Effector memory CD8-positive, alpha-beta T cell (primary cell): ENCODE measurements around the gene MRPL38.
"Not testable (repeated sequence)": the region's sequence is repeated elsewhere in the genome, so short reads cannot be mapped to it uniquely, and the experiment has no call there.

Experiments used
- ATAC-seq: fragments of 150-1000 bp; cut with Tn5 transposase; replicated peaks from 2 replicates; pipeline ENCODE4 v1.10.0; 2021; ENCODE audit warnings: mild to moderate bottlenecking, moderate library complexity
- DNase-seq, 3 experiments: peaks; one replicate each; pipeline ENCODE4 v3.0.0; 2021
- H3K27ac Mint-ChIP-seq, 2 donors: one replicate each; pipeline ENCODE4 v1.8.0; 2022; ENCODE audit warnings: mild to moderate bottlenecking in 2 of 2, mixed read lengths in 2 of 2, moderate library complexity in 2 of 2
- H3K27me3 Mint-ChIP-seq, 2 donors: one replicate each; pipeline ENCODE4 v1.8.0; 2022; ENCODE audit warnings: mixed read lengths in 2 of 2
- H3K36me3 Mint-ChIP-seq: one replicate; pipeline ENCODE4 v1.8.0; 2022; ENCODE audit warnings: mild to moderate bottlenecking, moderate library complexity, mixed read lengths; ENCODE audit not compliant: insufficient read depth
- H3K4me1 Mint-ChIP-seq, 2 donors: one replicate each; pipeline ENCODE4 v1.8.0; 2022; ENCODE audit warnings: low read depth in 2 of 2, mixed read lengths in 2 of 2
- H3K4me3 Mint-ChIP-seq, 2 donors: one replicate each; pipeline ENCODE4 v1.8.0; 2022; ENCODE audit warnings: mild to moderate bottlenecking in 2 of 2, mixed read lengths in 2 of 2, moderate library complexity in 2 of 2
- H3K9me3 Mint-ChIP-seq, 2 donors: one replicate each; pipeline ENCODE4 v1.8.0; 2022; ENCODE audit warnings: mixed read lengths in 2 of 2

MRPL38 gene

GRCh38 chr17:75885860-75886259, 18.8 kb downstream of the MRPL38 start:
- not testable (repeated sequence) for H3K27me3 Mint-ChIP-seq, H3K4me3 Mint-ChIP-seq, H3K4me1 Mint-ChIP-seq, ATAC-seq, H3K9me3 Mint-ChIP-seq, H3K27ac Mint-ChIP-seq, DNase-seq
- peaks cover 20% of the 10 kb centered on the region for H3K36me3 Mint-ChIP-seq

DNA sequence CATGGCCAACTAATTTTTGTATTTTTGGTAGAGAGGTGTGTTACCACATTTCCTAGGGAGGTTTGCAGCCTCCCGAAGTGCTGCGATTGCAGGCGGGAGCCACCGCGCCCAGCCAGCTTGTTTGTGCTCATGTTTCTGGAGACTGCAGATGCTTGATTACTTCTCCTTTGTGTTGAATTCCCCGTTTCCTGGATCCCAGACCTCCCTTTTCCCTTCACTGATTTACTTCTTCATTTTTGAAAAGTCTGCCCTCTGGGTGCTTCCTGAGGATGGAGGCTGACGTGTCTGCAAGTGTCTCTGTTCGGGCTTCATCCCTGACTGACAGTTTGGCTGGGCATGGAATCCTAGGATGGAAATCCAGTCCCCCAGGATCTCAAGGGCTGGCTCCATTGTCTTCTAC, 19.3 kb downstream of the MRPL38 start:
- Mint-ChIP-seq H3K4me3 (no peak overlapping the region), H3K27me3 (no peaks in the 10 kb centered on the region), H3K9me3 (no peaks in the 10 kb centered on the region), H3K36me3 (peaks cover 17% of the 10 kb centered on the region), H3K4me1 (peaks cover 0 to 9% of the 10 kb centered on the region in 2 donors), H3K27ac (no peak overlapping the region)
- ATAC-seq, result no peak
- no peak for DNase-seq

DNA sequence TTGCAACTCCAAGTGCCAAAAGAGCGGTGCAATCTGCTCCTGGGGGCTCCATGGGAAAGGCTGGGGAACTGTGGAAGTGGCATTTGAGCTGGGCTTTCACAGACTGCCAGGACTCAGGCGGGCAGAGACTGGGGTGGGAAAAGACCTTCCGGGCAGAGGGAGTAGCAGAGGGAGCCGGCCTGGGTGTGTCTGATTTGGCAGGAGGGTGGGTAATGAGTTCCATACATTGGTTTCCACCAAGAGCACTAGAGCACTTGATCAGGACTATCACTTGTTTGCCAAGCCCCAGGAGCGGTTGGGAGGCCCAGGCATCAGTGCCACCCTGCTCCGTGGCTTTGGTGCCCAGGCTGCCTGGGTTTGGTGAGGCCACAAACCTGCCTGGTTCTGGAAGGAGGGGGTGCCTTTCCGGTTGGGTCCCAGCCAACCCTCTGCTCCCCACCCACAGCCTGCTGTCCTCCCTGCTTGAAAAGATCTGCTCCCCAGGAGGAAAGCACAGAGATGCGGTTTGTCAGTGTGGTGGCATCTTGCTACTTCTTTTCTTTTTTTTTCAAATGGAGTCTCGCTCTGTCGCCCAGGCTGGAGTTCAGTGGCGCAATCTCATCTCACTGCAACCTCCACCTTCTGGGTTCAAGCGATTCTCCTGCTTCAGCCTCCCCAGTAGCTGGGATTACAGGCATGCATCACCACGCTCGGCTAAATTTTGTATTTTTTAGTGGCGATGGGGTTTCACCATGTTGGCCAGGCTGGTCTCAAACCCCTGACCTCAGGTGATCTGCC, 22.8 kb downstream of the MRPL38 start:
- no peaks in the 10 kb centered on the region for H3K9me3 Mint-ChIP-seq
- peaks cover 10 to 18% of the 10 kb centered on the region in 2 donors for H3K4me1 Mint-ChIP-seq
- DNase-seq (no peak), ATAC-seq (peak; percentile 32)
- H3K36me3 Mint-ChIP-seq, result no peaks in the 10 kb centered on the region
- no peak overlapping the region for H3K27ac Mint-ChIP-seq
- H3K27me3 Mint-ChIP-seq, result no peaks in the 10 kb centered on the region
- peak overlapping the region in 1 of 2 donors; percentile 31 for H3K4me3 Mint-ChIP-seq

- Mint-ChIP-seq H3K9me3 (no peaks in the 10 kb centered on the region), H3K27me3 (no peaks in the 10 kb centered on the region), H3K4me3 (peak overlapping the region in 1 of 2 donors; percentile 20), H3K4me1 (peaks cover 21 to 31% of the 10 kb centered on the region in 2 donors), H3K27ac (no peak overlapping the region), H3K36me3 (peaks cover under 1% of the 10 kb centered on the region)
- ATAC-seq (no peak), DNase-seq (no peak)
These were observed 24.4 kb downstream of the MRPL38 start for GRCh38 chr17:75880266-75880665.

- peak; percentile 9 for ATAC-seq
- H3K4me3 Mint-ChIP-seq, result peak within 1 kb of the TSS; percentile 87 to 92
- H3K27ac Mint-ChIP-seq, result peak within 1 kb of the TSS; percentile 75 to 93
- H3K4me1 Mint-ChIP-seq, result peaks cover 21 to 31% of the 10 kb centered on the region in 2 donors
- peaks cover 2% of the 10 kb centered on the region for H3K36me3 Mint-ChIP-seq
- DNase-seq, result peak in 1 of 3 experiments; percentile 27
- no peaks in the 10 kb centered on the region for H3K9me3 Mint-ChIP-seq
- H3K27me3 Mint-ChIP-seq, result no peaks in the 10 kb centered on the region
These were observed 26.3 kb downstream of the MRPL38 start, which contains the start of gene TRIM47 for GRCh38 chr17:75878174-75878998. Gene TRIM47 (minus strand): TSS chr17:75878581. CDS start chr17:75878548, 33 bp downstream.

GRCh38 chr17:75877752-75878173, 26.9 kb downstream of the MRPL38 start:
- Mint-ChIP-seq H3K36me3 (peaks cover 2% of the 10 kb centered on the region), H3K9me3 (no peaks in the 10 kb centered on the region), H3K4me3 (peak overlapping the region; percentile 87 to 92), H3K27me3 (no peaks in the 10 kb centered on the region), H3K4me1 (peaks cover 21 to 35% of the 10 kb centered on the region in 2 donors), H3K27ac (peak overlapping the region; percentile 75 to 93)
- DNase-seq (peak; percentile 61 to 70 (median 69)), ATAC-seq (peak; percentile 73)

DNA sequence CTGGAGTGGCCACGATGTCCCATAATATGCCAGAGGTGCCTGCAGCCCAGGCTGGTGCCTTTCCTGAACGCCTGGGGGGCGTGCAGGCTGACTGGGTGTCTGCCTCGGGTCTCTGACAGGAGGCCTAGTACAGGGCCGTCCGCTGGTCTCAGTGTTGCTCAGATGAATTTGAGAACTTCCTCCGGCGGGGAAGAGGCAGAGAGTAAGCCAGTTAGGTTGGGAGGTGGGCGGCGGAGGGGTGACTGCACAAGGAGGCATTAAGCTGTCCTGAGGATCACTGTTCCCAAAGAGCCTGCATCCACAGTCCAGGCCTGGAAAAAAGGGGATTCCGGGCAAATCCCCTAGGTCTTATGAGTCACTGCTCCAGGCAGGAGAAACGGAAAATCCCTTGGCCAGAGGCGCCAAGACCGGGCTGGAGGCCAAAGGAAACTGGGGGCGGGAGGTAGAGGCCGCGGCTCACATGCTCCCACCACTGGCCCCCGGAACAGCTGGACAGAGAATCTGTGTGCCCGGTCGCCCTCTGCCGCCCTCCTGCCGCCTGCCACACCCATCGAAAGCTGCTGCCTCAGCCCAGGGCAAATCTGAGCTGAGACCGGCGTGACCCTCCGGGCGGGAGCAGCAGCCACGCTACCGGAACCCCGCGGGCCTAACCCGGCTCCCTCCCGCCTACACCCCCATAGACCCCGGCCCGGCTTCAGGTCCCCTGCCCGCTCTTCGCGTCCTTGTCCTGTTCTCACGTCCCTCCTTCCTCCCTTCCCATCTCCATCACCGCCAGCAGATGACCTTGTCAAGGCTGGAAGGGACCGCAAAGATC, 27.5 kb downstream of the MRPL38 start:
- DNase-seq (peak in 1 of 3 experiments; percentile 23), ATAC-seq (no peak)
- Mint-ChIP-seq H3K27me3 (no peaks in the 10 kb centered on the region), H3K9me3 (no peaks in the 10 kb centered on the region), H3K4me1 (peaks cover 21 to 39% of the 10 kb centered on the region in 2 donors), H3K27ac (peak overlapping the region; percentile 75 to 93), H3K4me3 (peak overlapping the region; percentile 87 to 92), H3K36me3 (peaks cover 2% of the 10 kb centered on the region)

GRCh38 chr17:75876190-75876937, 28.3 kb downstream of the MRPL38 start:
- DNase-seq (peak; percentile 60 to 65 (median 65)), ATAC-seq (peak; percentile 71)
- H3K27ac Mint-ChIP-seq, result peak overlapping the region; percentile 75 to 93
- no peaks in the 10 kb centered on the region for H3K9me3 Mint-ChIP-seq
- H3K4me1 Mint-ChIP-seq, result peaks cover 21 to 33% of the 10 kb centered on the region in 2 donors
- H3K27me3 Mint-ChIP-seq, result no peaks in the 10 kb centered on the region
- peak overlapping the region; percentile 87 to 92 for H3K4me3 Mint-ChIP-seq
- peaks cover 2% of the 10 kb centered on the region for H3K36me3 Mint-ChIP-seq

DNA sequence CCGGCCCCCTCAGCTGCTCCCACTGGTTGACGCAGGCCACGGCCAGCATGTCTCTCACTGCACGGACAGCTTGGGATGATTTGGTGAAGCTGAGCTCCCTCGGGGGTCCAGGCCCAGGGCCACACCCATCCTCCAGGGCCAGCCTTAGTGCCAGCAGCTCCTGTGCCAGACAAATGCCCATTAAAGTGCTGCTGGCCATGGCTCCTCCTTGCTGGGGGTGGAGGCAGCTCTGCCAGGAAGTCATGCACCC, 28.8 kb downstream of the MRPL38 start:
- Mint-ChIP-seq H3K27ac (peak overlapping the region; percentile 75 to 93), H3K9me3 (no peaks in the 10 kb centered on the region), H3K27me3 (no peaks in the 10 kb centered on the region), H3K4me3 (peak overlapping the region; percentile 87 to 92), H3K36me3 (peaks cover 2% of the 10 kb centered on the region), H3K4me1 (peaks cover 21 to 33% of the 10 kb centered on the region in 2 donors)
- ATAC-seq (no peak), DNase-seq (no peak)

- Mint-ChIP-seq H3K27me3 (no peaks in the 10 kb centered on the region), H3K4me1 (peaks cover 21 to 33% of the 10 kb centered on the region in 2 donors), H3K27ac (peak overlapping the region; percentile 75 to 93), H3K9me3 (no peaks in the 10 kb centered on the region), H3K36me3 (peaks cover 2% of the 10 kb centered on the region), H3K4me3 (peak overlapping the region; percentile 87 to 92)
- no peak for DNase-seq
- no peak for ATAC-seq
These were observed 29.3 kb downstream of the MRPL38 start for GRCh38 chr17:75875182-75875939.

DNA sequence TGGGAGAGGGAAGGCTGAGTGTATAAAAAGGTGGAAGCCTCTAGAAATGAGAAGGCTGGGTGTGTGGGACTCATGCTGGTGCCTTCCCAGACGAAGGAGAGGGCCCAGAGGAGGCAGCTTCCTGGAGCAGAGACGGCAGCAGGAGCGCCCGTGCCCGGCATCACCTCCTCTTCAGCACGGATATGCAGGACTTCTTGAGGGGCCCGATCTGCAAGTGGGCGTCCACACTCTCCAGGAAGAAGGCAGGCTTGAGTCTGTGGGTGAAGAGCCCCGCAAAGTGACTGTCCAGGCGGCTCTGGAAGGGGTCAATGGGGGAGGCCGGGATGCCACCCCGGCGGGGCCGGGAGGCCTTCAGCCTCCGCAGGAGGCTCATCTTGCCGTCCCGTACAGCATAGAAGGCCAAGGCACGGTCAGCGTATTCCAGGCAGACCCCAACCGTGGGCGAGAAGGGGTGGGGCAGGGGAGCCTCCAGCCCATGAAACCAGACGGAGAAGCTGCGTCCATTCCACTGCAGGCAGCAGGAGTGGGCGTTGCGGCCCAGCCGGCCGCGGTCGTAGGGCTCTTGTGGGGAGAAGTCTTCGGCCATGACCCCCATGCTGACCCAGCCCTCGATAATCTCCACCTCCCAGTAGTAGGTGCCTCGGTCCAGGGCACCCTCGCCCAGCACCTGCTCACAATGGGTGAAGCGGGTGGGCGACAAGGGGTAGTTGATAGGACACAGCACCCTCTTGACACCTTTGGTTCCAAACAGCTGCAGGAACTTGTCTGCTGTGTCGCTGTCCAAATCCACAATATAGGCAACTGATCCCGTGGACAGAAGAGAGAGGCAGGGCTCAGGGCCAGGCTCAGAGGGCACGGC, 30.1 kb downstream of the MRPL38 start:
- H3K9me3 Mint-ChIP-seq, result no peaks in the 10 kb centered on the region
- peak overlapping the region in 1 of 2 donors; percentile 93 for H3K27ac Mint-ChIP-seq
- peaks cover 21 to 33% of the 10 kb centered on the region in 2 donors for H3K4me1 Mint-ChIP-seq
- H3K36me3 Mint-ChIP-seq, result peaks cover 2% of the 10 kb centered on the region
- no peaks in the 10 kb centered on the region for H3K27me3 Mint-ChIP-seq
- peak overlapping the region; percentile 12 to 37 for H3K4me3 Mint-ChIP-seq
- DNase-seq, result no peak
- ATAC-seq, result no peak
